Activated CD8-positive, alpha-beta T cell treated with anti-CD3 and anti-CD28 coated beads, Interleukin-2, amount 10 ng/mL, durations not matched to agents 7 days and 5 days (primary cell): ENCODE results near the gene PPP2R5C. TPM values are rescaled to one million over a fixed set of nuclear protein-coding genes. Genes with fewer than 3 reads are reported as not detected.

Experiments used
- ATAC-seq: fragments of 150-1000 bp; cut with Tn5 transposase; one replicate; pipeline ENCODE4 v1.10.0; 2021; ENCODE audit warnings: moderate library complexity
- CTCF ChIA-PET: fragments of 350-600 bp; sonication (Branson Sonifier 250); formaldehyde crosslinking; loops from one replicate; lab custom pipeline; 2021; ENCODE audit warnings: antibody characterized with exemption; lab: Charles Lee
- POLR2A ChIA-PET: fragments of 350-600 bp; sonication (Branson Sonifier 250); formaldehyde crosslinking; loops from one replicate; lab custom pipeline; 2021; ENCODE audit warnings: antibody characterized with exemption; lab: Charles Lee
- DNase-seq: peaks from one replicate; pipeline ENCODE4 v3.0.0-alpha.2; 2020
- H3K27ac Mint-ChIP-seq: one replicate; pipeline ENCODE4 v1.8.0; 2021; ENCODE audit warnings: mild to moderate bottlenecking, mixed read lengths
- H3K27me3 Mint-ChIP-seq: one replicate; pipeline ENCODE4 v1.8.0; 2021; ENCODE audit warnings: low read depth, mixed read lengths
- H3K36me3 Mint-ChIP-seq: one replicate; pipeline ENCODE4 v1.8.0; 2021; ENCODE audit warnings: low read depth, mixed read lengths
- H3K4me1 Mint-ChIP-seq: one replicate; pipeline ENCODE4 v1.8.0; 2021; ENCODE audit warnings: low read depth, mixed read lengths
- H3K4me3 Mint-ChIP-seq: one replicate; pipeline ENCODE4 v1.8.0; 2021; ENCODE audit warnings: mild to moderate bottlenecking, mixed read lengths
- H3K9me3 Mint-ChIP-seq: one replicate; pipeline ENCODE4 v1.8.0; 2022; ENCODE audit warnings: mixed read lengths; ENCODE audit not compliant: insufficient read depth
- total RNA-seq, 2 experiments: library from RNA; stranded (reverse); gene quantifications; one replicate each; pipeline ENCODE4 v1.2.3, GENCODE V29; 2021

The PPP2R5C gene
- total RNA-seq, 2 experiments from 2014 or later = 218 to 223 TPM

DNA sequence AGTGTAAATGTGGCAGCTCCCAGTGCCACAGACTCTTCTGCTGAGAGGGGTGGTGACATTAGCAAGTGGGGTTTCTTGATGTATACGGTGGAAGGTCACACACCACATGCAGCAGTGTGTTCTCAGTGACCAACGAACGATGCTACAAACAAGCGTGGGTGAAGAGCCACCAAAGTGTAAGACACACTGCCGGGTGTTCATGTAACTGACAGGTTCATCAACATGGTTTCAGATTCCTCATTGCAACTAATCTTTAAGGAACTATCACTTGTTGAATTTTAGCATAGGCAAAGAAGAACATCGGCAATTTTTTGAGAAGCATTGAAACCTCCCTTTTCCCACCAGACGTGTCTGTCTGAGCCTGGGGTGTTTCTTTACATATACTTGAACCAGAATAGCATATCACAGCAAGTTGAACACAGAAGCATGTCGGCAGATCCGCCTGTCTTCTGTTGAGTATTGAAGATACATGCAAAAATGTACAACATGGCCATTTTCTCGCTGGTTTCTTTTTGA is 58.8 kb downstream of the PPP2R5C start:
- Mint-ChIP-seq H3K36me3 (peaks cover 69% of the 10 kb centered on the region), H3K9me3 (no peaks in the 10 kb centered on the region), H3K27me3 (no peaks in the 10 kb centered on the region), H3K4me3 (peak overlapping the region; percentile 82), H3K4me1 (peaks cover 86% of the 10 kb centered on the region), H3K27ac (peak overlapping the region; percentile 92)
- ATAC-seq (peak; percentile 5), DNase-seq (peak; percentile 62)
- ChIA-PET CTCF (interaction anchor here (1.5 to 3.3 kb wide), 3 partner anchors 10 to 113 kb away, joined by 6 to 29 read pairs (median 13); no protein-coding TSS in a partner anchor), POLR2A (interaction anchor here (0.6 to 15.1 kb wide), 7 partner anchors 7 to 50 kb away, joined by 3 to 820 read pairs (median 4); no protein-coding TSS in a partner anchor)

GRCh38 chr14:101821528-101821927 is 60.0 kb downstream of the PPP2R5C start:
- ATAC-seq (peak; percentile 11), DNase-seq (peak; percentile 70)
- POLR2A ChIA-PET = interaction anchor here (0.6 to 15.1 kb wide), 4 partner anchors 8 to 114 kb away, joined by 3 to 820 read pairs (median 4); no protein-coding TSS in a partner anchor
- Mint-ChIP-seq H3K9me3 (no peaks in the 10 kb centered on the region), H3K36me3 (peaks cover 71% of the 10 kb centered on the region), H3K27me3 (no peaks in the 10 kb centered on the region), H3K27ac (peak overlapping the region; percentile 96), H3K4me3 (peak overlapping the region; percentile 69), H3K4me1 (peaks cover 86% of the 10 kb centered on the region)
- CTCF ChIA-PET = interaction anchor here (0.6 to 3.3 kb wide), 5 partner anchors 11 to 114 kb away, joined by 3 to 29 read pairs (median 5); no protein-coding TSS in a partner anchor

DNA sequence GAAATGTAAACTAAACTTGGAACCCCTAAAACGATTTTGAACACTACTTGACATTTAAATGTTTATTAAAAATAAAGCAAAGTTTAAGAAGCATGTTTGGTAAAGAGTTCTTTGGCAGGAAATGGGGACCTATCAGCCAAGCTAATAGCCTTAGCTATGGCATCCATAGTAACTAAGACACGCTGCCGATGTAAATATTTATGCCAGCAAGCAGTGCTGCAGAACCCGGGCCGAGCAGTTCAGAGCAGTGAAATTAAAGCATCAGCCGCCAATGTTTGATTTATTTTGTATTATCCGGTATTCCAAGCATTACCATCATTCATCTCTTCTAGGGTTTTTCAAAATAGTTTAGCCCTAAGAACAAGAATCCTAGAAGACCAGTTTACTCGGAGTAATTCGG is 61.6 kb downstream of the PPP2R5C start:
- Mint-ChIP-seq H3K4me1 (peaks cover 87% of the 10 kb centered on the region), H3K27ac (peak overlapping the region; percentile 96), H3K9me3 (no peaks in the 10 kb centered on the region), H3K36me3 (peaks cover 76% of the 10 kb centered on the region), H3K4me3 (peak overlapping the region; percentile 69), H3K27me3 (no peaks in the 10 kb centered on the region)
- ATAC-seq (peak; percentile 9), DNase-seq (peak; percentile 61)
- CTCF ChIA-PET = interaction anchor here (1.0 to 5.6 kb wide), 9 partner anchors 9 to 116 kb away, joined by 3 to 57 read pairs (median 9); no protein-coding TSS in a partner anchor
- POLR2A ChIA-PET = interaction anchor here (0.8 to 15.1 kb wide), 20 partner anchors 10 to 1757 kb away, joined by 3 to 820 read pairs (median 6); no protein-coding TSS in a partner anchor

DNA sequence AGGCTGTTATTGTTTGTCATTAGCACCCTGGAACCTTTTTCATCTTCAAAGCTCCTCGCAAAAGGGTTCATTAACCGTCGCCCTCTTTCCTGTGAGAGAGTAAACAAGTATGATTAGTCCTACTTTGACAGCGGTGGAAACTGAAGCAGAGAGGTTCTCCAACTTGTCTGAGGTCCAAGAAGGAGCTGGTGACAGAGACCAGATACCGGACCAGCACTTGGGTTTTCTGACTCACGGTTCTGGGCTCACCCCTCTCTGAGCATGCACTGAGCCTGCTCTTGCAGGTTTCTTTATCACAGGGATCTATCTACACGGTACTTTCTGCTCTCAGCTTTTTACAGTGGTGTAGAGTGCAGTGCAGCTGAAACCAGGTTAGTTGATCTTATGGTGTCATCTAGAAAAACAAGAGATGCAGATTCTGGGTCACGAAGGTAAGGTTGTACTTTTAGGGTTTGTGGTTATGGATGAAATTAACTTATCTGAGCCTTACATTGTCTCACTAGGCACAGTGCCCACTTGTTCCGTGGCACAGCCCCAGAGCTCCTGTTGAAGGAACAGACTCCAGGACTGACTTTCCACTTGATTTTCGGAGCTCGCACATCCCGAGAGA is 62.1 kb downstream of the PPP2R5C start:
- H3K4me3 Mint-ChIP-seq = peak overlapping the region; percentile 69
- peaks cover 74% of the 10 kb centered on the region for H3K36me3 Mint-ChIP-seq
- H3K27me3 Mint-ChIP-seq = no peaks in the 10 kb centered on the region
- peaks cover 84% of the 10 kb centered on the region for H3K4me1 Mint-ChIP-seq
- peak overlapping the region; percentile 96 for H3K27ac Mint-ChIP-seq
- ChIA-PET CTCF (interaction anchor here (1.0 to 5.6 kb wide), 10 partner anchors 9 to 116 kb away, joined by 3 to 57 read pairs (median 9); no protein-coding TSS in a partner anchor), POLR2A (interaction anchor here (0.8 to 15.1 kb wide), 22 partner anchors 10 to 1758 kb away, joined by 3 to 820 read pairs (median 6); no protein-coding TSS in a partner anchor)
- H3K9me3 Mint-ChIP-seq = no peaks in the 10 kb centered on the region
- peak; percentile 62 for ATAC-seq
- peak; percentile 72 for DNase-seq

DNA sequence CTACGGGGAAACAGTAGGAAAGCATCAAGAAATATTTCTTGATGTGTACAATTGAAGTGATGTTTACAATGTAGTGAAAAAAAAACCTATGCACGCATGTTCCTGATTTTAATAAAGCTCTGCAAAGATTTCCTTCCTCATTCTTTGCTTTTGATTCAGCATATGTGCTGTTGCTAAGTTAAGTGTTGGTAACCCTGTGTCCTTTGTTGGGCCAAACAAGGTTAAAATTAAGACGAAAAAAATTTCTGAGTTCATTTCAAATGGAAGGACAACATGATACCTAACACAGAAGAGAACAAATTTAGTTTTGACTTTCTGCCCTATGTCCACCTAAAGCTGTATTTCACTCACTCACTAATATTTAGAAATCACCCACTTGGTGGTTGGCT is 62.8 kb downstream of the PPP2R5C start:
- Mint-ChIP-seq H3K4me1 (peaks cover 82% of the 10 kb centered on the region), H3K4me3 (peak overlapping the region; percentile 69), H3K9me3 (no peaks in the 10 kb centered on the region), H3K36me3 (peaks cover 70% of the 10 kb centered on the region), H3K27ac (peak overlapping the region; percentile 96), H3K27me3 (no peaks in the 10 kb centered on the region)
- ATAC-seq (no peak), DNase-seq (no peak)
- CTCF ChIA-PET = interaction anchor here (1.0 to 5.6 kb wide), 7 partner anchors 10 to 117 kb away, joined by 3 to 57 read pairs (median 14); no protein-coding TSS in a partner anchor
- POLR2A ChIA-PET = interaction anchor here (1.0 to 15.1 kb wide), 18 partner anchors 9 to 1759 kb away, joined by 3 to 820 read pairs (median 6); no protein-coding TSS in a partner anchor

- Mint-ChIP-seq H3K36me3 (peaks cover 71% of the 10 kb centered on the region), H3K27me3 (no peaks in the 10 kb centered on the region), H3K9me3 (no peaks in the 10 kb centered on the region), H3K4me1 (peaks cover 82% of the 10 kb centered on the region), H3K4me3 (peak overlapping the region; percentile 69), H3K27ac (peak overlapping the region; percentile 96)
- ChIA-PET CTCF (interaction anchor here (1.1 to 5.6 kb wide), 6 partner anchors 11 to 119 kb away, joined by 5 to 57 read pairs (median 28); no protein-coding TSS in a partner anchor), POLR2A (interaction anchor here (0.7 to 15.1 kb wide), 5 partner anchors 10 to 47 kb away, joined by 3 to 820 read pairs (median 15); no protein-coding TSS in a partner anchor)
- ATAC-seq = no peak
- DNase-seq = no peak
These were observed 64.3 kb downstream of the PPP2R5C start for GRCh38 chr14:101825797-101826196.

- peaks cover 80% of the 10 kb centered on the region for H3K4me1 Mint-ChIP-seq
These were observed 64.8 kb downstream of the PPP2R5C start for GRCh38 chr14:101826351-101826750.

DNA sequence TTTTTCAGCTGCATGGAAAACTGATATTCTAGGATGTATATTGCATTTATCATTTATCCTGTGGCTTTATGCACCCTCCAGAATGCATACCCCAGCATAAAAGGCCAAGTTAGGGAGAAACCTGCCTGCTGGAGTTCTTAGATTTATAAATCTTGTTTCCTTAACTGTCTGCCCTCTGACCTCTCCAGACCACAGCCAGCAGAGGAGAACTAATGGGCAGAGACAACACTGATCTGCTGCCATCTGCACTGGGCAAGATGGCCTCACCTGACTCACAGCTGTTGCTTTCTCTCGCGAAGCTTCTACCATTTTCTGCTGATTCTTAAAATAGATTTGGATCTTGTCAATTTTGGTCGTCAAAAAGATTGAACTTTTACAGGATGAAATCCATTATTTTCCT is 65.8 kb downstream of the PPP2R5C start:
- Mint-ChIP-seq H3K4me1 (peaks cover 75% of the 10 kb centered on the region), H3K4me3 (no peak overlapping the region), H3K36me3 (peaks cover 68% of the 10 kb centered on the region), H3K27ac (peak overlapping the region; percentile 66), H3K9me3 (no peaks in the 10 kb centered on the region), H3K27me3 (no peaks in the 10 kb centered on the region)
- ChIA-PET CTCF (interaction anchor here (2.6 to 5.6 kb wide), 3 partner anchors 17 to 57 kb away, joined by 6 to 57 read pairs (median 54); no protein-coding TSS in a partner anchor), POLR2A (interaction anchor here (2.4 to 15.1 kb wide), 2 partner anchors 9 to 14 kb away, joined by 19 to 820 read pairs; no protein-coding TSS in a partner anchor)
- ATAC-seq (no peak), DNase-seq (no peak)

More at GRCh38 chr14:101826351-101826750, 64.8 kb downstream of the PPP2R5C start:
- no peak for ATAC-seq
- CTCF ChIA-PET = interaction anchor here (1.1 to 5.6 kb wide), 5 partner anchors 12 to 119 kb away, joined by 5 to 57 read pairs (median 48); no protein-coding TSS in a partner anchor
- POLR2A ChIA-PET = interaction anchor here (0.7 to 15.1 kb wide), 3 partner anchors 10 to 47 kb away, joined by 3 to 820 read pairs (median 19); no protein-coding TSS in a partner anchor
- Mint-ChIP-seq H3K4me3 (peak overlapping the region; percentile 69), H3K27ac (peak overlapping the region; percentile 96), H3K9me3 (no peaks in the 10 kb centered on the region), H3K27me3 (no peaks in the 10 kb centered on the region), H3K36me3 (peaks cover 70% of the 10 kb centered on the region)
- DNase-seq = no peak

GRCh38 chr14:101828046-101828445 is 66.5 kb downstream of the PPP2R5C start:
- Mint-ChIP-seq H3K36me3 (peaks cover 68% of the 10 kb centered on the region), H3K27me3 (no peaks in the 10 kb centered on the region), H3K4me1 (peaks cover 69% of the 10 kb centered on the region), H3K27ac (peak overlapping the region; percentile 66), H3K9me3 (no peaks in the 10 kb centered on the region), H3K4me3 (no peak overlapping the region)
- POLR2A ChIA-PET = interaction anchor here (15.1 kb wide), 1 partner anchor 15 kb away, joined by 820 read pairs; no protein-coding TSS in a partner anchor
- CTCF ChIA-PET = interaction anchor here (2.6 to 5.6 kb wide), 2 partner anchors 16 to 57 kb away, joined by 6 to 54 read pairs; no protein-coding TSS in a partner anchor
- DNase-seq (no peak), ATAC-seq (no peak)

DNA sequence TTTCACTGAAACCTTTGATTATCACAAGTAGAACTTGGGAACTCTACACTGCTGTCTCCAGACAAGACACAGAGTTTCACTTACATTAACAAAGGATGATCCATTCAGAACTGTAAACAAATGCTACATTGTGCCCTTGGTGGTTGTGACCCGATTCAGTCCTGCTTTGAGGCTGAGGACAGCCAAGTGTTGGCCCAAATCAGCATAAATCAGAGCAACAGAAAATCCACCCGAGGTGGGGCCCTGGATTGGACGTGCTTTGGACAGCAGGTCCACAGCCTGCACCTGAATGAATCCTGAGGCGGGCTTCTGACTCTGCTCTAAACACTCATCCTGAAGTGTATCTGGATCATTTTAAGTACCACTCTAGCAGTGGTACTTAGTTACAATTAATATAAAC is 68.8 kb downstream of the PPP2R5C start:
- ATAC-seq (no peak), DNase-seq (no peak)
- peaks cover 68% of the 10 kb centered on the region for H3K4me1 Mint-ChIP-seq
- ChIA-PET POLR2A (interaction anchor here (0.7 to 15.1 kb wide), 2 partner anchors 17 to 61 kb away, joined by 3 to 820 read pairs; no protein-coding TSS in a partner anchor), CTCF (interaction anchor here (1.0 to 2.8 kb wide), 4 partner anchors 14 to 123 kb away, joined by 3 to 8 read pairs (median 6); no protein-coding TSS in a partner anchor)
- H3K27me3 Mint-ChIP-seq = no peaks in the 10 kb centered on the region
- peaks cover 61% of the 10 kb centered on the region for H3K36me3 Mint-ChIP-seq
- no peak overlapping the region for H3K4me3 Mint-ChIP-seq
- no peak overlapping the region for H3K27ac Mint-ChIP-seq
- no peaks in the 10 kb centered on the region for H3K9me3 Mint-ChIP-seq

- Mint-ChIP-seq H3K9me3 (no peaks in the 10 kb centered on the region), H3K4me1 (peaks cover 63% of the 10 kb centered on the region), H3K36me3 (peaks cover 45% of the 10 kb centered on the region), H3K27ac (no peak overlapping the region), H3K4me3 (no peak overlapping the region), H3K27me3 (no peaks in the 10 kb centered on the region)
- ATAC-seq = no peak
- ChIA-PET POLR2A (interaction anchor here (0.8 to 1.6 kb wide), 2 partner anchors 9 to 12 kb away, joined by 3 to 8 read pairs; no protein-coding TSS in a partner anchor), CTCF (interaction anchor here (0.8 kb wide), 1 partner anchor 11 kb away, joined by 3 read pairs; no protein-coding TSS in a partner anchor)
- DNase-seq = no peak
These were observed 71.5 kb downstream of the PPP2R5C start for GRCh38 chr14:101833045-101833444.
